Hematopoietic multipotent progenitor cell treated with erythropoietin and hydrocortisone succinate and interleukin-3 and kit ligand, for 6 days (in vitro differentiated cells): ENCODE results near the gene BTBD1.
"Not testable (repeated sequence)": the region's sequence is repeated elsewhere in the genome, so short reads cannot be mapped to it uniquely, and the experiment has no call there.

Experiments
- DNase-seq: peaks from one replicate; pipeline ENCODE4 v3.0.0-alpha.2; 2015

BTBD1 gene

GRCh38 chr15:83053151-83053550, 13.9 kb downstream of the BTBD1 start:
- no peak for DNase-seq

DNA sequence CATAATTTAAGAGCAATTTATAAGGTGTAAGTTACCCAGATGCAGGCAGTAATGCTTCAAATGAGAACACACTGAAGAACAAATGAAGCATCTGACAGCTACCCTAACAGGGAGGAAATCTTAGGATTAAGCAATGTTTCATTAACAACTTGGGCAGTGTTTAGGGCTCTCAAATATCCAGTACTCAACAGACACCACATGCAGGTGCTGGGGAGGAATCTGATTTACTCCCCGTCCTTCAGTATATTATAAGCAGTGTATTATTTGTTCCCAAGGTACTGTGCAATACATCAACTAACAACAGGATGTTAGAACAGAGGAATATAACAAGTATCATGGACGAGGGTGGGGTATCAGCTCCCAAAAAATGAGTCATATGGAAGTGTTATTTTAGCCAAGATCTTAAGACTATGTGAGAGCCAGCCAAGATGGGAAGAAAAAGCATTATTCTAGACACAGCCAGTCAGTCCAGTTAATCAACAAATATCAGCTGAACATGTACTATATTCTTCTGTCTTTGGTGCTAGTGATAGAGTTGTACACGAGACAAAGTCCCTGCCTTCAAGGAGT, 20.4 kb downstream of the BTBD1 start:
- DNase-seq: no peak

GRCh38 chr15:83044156-83044555, 22.9 kb downstream of the BTBD1 start:
- no peak for DNase-seq

DNA sequence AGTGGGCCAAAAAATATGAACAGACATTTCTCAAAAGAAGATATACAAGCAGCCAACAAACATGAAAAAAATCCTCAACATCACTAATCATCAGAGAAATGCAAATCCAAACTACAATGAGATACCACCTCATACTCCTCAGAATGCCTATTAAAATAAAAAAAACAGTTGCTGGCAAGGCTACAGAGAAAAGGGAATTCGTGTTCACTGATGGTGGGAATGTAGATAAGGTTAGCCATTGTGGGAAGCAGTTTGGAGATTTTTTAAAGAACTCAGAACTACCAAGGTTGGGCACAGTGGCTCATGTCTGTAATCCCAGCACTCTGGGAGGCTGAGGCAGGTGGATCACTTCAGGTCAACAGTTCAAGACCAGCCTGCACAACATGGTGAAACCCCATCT, 27.8 kb downstream of the BTBD1 start:
- no peak for DNase-seq

GRCh38 chr15:83036253-83036652, 30.8 kb downstream of the BTBD1 start:
- no peak for DNase-seq

GRCh38 chr15:83031234-83031633, 35.8 kb downstream of the BTBD1 start:
- not testable (repeated sequence) for DNase-seq

DNA sequence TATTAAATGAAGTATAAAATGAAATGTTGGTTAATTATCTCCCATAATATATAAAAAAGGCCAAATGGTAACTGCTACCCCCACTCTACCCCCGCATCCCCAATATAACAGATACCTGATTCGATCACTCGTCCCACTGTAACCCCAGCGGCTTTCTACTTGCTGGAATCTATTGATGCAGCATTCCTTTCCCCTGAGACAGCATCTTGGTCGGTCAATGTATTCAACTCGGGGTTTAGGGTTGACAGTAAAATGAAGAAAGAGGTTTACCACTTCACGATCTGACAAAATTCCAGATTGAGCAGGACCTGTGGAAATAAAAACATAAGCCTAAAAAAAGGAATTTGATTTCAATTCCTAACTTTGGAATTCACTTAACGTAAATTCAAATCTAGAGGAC, 37.0 kb downstream of the BTBD1 start:
- DNase-seq: no peak

- no peak for DNase-seq
These were observed 48.6 kb downstream of the BTBD1 start for GRCh38 chr15:83018436-83018835.

DNA sequence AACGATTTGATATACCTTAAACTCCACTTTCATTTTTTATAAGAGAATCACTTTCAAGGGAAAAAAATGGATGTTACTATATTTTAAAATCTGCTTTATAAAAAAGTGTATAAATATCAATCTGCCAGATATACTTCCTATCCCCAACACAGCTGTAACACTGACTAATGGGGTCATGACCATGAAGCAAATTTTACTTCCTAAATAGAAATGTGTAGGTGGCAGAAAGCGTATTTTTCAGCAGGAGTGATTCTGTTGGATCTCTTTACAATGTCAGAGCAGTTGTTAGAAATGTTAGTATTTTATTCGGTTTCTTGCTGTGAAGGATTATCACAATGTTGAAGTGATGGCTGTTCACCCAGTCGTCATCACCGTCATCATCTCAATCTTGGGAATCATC, 50.1 kb downstream of the BTBD1 start:
- no peak for DNase-seq

- DNase-seq: no peak
These were observed 51.7 kb downstream of the BTBD1 start for GRCh38 chr15:83015361-83015760.

GRCh38 chr15:83014205-83014653, 52.8 kb downstream of the BTBD1 start:
- DNase-seq: no peak

DNA sequence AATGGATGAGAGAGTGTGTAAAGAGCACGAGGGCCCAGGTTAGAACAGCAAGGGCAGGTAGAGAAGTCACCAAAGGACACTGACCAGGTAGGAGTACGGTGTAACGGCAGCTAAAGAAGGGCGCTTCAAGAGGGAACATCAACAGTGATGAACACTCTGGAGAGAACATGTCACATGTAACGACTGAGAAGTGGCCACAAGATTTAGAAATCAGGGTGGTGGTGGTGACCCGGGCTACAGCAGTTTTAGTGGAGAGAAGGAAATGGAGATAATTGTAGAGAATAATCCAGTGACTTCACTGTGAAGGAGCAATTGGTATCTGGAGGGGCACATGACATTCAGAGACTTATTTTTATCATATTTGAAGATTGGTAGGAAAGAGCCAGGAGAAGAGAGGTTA, 54.4 kb downstream of the BTBD1 start:
- peak; percentile 28 for DNase-seq

- DNase-seq: peak; percentile 58
These were observed 55.0 kb downstream of the BTBD1 start for GRCh38 chr15:83012076-83012426.

GRCh38 chr15:83011271-83012075, 55.6 kb downstream of the BTBD1 start, which contains the start of gene C15orf40:
Gene C15orf40 (minus strand): TSS chr15:83011639. CDS start chr15:83011607, 32 bp downstream.
- peak; percentile 96 for DNase-seq

DNA sequence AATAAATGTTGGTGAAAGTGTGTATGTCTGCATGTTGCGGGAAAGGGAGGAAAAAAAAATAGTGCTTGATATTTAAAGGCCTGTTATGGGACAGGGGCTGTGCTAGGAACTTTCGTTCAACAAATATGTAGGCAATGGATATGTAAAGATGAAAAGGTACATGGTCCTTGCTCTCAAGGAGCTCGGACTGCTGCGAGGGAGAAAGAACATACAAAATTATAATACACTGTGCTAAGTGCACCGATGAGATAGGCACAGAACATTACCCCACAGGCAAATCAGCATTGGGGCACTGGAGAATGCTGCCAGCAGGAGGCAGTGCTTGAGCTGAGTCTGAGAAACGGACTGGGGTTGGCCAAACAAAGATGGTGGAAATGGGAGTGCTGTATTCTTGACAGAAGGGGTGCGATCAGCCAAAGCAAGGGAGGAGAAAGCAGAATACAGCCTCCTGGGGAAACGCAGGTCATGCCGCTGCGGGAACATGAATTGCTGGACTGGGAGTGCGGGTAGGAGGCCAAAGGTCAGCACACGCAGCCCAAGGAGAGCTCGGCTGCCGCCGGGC, 56.3 kb downstream of the BTBD1 start:
- peak; percentile 95 for DNase-seq

GRCh38 chr15:83000672-83001031, 66.4 kb downstream of the BTBD1 start:
- not testable (repeated sequence) for DNase-seq

DNA sequence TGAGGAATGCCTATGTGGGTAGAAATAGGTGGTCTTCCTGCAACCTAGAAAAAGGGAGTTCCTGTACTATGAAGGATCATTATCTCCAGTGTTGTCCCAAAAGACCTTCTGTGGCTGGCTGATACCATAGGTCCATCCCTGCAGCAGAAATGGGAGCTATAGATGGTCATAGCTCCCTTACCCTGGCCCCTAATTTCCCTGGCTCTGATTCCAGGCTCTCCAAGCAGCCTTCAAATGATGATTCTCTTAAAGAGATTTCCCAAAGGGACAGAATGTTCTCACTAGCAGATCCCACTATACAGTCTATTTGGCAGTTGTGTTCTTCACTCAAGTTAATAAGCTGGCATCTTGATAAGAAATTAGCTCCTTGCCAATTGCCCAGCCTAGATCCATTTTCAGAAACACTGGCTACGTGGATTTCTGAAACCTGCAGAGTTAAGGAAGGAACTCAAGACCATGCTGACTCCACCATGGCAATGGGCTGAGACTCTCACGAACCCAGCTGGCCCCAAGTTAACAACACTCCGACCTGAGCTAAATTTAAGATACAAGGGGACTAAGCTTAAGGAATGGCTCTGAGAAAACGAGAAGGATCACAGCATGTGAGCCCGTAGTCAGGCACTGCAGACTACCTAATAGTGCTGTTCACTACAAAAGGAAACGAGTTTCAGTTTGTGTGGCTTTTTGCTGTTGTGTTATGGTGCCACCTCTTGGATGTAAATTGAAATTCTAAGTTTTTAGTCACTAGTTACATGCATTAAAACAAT, 67.0 kb downstream of the BTBD1 start:
- DNase-seq: peak; percentile 91

DNA sequence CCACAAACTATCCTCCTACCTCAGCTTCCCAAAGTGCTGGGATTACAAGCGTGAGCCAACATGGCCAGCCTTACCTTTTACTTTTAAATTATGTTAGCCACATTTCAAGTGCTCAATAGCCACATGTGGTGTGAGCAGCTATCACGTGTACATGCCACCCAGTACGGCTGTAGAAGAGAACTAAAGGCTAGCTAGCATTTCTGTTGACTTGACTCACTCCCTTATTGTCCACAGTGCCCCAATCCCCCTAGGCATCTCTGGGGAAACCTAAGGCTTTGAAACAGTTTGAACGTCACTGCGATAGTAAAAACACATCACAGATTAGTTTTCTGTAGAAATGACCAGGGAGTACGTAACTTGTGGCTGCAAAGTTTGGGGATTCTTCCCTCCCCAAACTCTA, 67.6 kb downstream of the BTBD1 start:
- DNase-seq: no peak

- no peak for DNase-seq
These were observed 71.1 kb downstream of the BTBD1 start for GRCh38 chr15:82995938-82996337.

DNA sequence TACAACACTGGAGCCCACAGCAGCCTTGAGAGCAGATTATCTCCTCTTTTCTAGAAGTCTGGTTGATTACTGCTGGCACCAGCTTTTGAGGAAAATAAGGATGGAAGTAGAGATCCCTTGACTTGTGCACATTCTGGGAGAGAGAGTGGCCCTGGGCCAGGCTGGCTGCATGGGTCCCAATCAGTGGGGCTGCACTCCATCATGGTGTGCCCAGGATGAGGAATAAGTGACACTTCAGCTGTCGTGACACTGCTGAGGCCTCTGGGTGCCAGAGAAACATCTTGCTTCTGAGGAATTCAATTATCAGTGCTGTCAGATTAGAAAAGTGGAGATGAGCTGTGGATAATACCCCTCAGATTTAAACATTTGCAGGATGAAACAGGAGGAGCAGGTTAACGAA, 72.0 kb downstream of the BTBD1 start:
- DNase-seq: no peak

GRCh38 chr15:82993144-82993543, 73.9 kb downstream of the BTBD1 start:
- DNase-seq: no peak

GRCh38 chr15:82992436-82992998, 74.5 kb downstream of the BTBD1 start:
- DNase-seq: no peak

DNA sequence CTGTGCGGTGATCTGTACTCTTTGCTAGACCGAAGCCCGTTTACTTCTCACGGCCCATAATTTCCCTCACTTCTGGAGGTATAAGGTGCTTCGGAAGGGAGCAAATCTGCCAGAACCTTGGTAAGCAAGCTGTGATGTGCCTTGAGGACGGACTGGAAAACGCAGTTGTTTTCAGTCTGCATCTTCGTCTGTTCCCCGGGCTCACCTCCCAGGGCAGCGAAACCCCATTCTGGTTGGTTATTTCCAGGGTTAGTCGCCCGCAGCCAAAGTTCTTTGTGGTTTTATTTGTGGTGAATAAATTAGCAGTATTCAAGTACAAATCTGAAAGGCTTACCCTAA, 80.6 kb downstream of the BTBD1 start:
- DNase-seq: peak; percentile 58
